T-helper 2 cell treated with Interferon-gamma antibody and Interleukin-4, amounts not matched to agents 5 μg/mL and 100 μg/mL, for 36 hours (primary cell): ENCODE measurements around the gene SPEF1.
"Not testable (repeated sequence)": the region's sequence is repeated elsewhere in the genome, so short reads cannot be mapped to it uniquely, and the experiment has no call there.

Experiments used
- DNase-seq: peaks from one replicate; pipeline ENCODE4 v3.0.0; 2021; ENCODE audit warnings: low spot score
- H3K27ac Mint-ChIP-seq: one replicate; pipeline ENCODE4 v1.8.0; 2021; ENCODE audit warnings: mild to moderate bottlenecking, mixed read lengths
- H3K27me3 Mint-ChIP-seq: one replicate; pipeline ENCODE4 v1.8.0; 2021; ENCODE audit warnings: low read depth, mixed read lengths
- H3K36me3 Mint-ChIP-seq: one replicate; pipeline ENCODE4 v1.8.0; 2021; ENCODE audit warnings: low read depth, mixed read lengths
- H3K4me1 Mint-ChIP-seq: one replicate; pipeline ENCODE4 v1.8.0; 2021; ENCODE audit warnings: low read depth, mixed read lengths
- H3K4me3 Mint-ChIP-seq: one replicate; pipeline ENCODE4 v1.8.0; 2022; ENCODE audit warnings: mild to moderate bottlenecking, moderate library complexity, mixed read lengths
- H3K9me3 Mint-ChIP-seq: one replicate; pipeline ENCODE4 v1.8.0; 2021; ENCODE audit warnings: mixed read lengths

The SPEF1 gene

DNA sequence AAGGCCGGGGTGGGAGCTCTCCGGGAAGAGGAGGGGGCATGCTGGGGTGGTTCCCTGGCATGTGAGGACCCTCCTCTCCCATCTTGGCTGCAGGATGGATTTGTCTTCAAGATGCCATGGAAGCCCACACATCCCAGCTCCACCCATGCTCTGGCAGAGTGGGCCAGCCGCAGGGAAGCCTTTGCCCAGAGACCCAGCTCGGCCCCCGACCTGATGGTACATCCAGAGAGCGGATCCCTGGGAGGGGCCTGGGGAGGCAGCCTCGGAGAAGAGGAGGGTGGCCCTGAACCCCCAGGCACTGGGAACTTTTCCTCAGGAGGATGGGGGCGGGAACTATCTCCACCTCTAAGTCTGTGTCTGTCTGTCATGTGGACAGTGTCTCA, 19.6 kb upstream of the SPEF1 start:
- DNase-seq: no peak
- no peaks in the 10 kb centered on the region for H3K9me3 Mint-ChIP-seq
- H3K36me3 Mint-ChIP-seq: peaks cover 88% of the 10 kb centered on the region
- no peak overlapping the region for H3K27ac Mint-ChIP-seq
- no peaks in the 10 kb centered on the region for H3K27me3 Mint-ChIP-seq
- peaks cover 51% of the 10 kb centered on the region for H3K4me1 Mint-ChIP-seq
- H3K4me3 Mint-ChIP-seq: no peak overlapping the region

DNA sequence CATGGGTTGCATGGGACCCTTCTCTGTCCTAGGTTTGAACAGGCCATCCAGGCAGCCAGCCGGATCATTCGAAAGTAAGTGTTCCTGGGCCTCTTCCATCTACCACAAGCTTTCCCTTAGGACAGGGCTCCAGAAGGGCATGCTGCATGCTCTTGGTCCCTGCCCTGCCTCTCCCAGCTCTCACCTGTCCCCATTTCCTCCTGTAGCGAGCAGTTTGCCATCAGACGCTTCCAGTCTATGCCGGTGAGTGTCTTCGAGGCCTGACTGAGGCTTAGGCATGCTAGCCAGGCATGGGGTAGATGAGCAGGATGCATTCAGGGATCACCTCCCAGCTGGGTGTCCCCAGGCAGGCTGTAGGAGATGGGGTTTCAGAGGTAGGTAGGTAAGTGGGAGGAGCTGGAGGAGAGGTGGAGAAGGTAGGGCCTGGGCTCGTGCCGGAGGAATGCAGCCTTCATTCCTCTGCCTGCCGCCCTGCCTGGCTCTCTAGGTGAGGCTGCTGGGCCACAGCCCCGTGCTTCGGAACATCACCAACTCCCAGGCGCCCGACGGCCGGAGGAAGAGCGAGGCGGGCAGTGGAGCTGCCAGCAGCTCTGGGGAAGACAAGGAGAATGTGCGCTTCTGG, 19.1 kb upstream of the SPEF1 start:
- Mint-ChIP-seq H3K4me1 (peaks cover 50% of the 10 kb centered on the region), H3K9me3 (no peaks in the 10 kb centered on the region), H3K4me3 (peak overlapping the region; percentile 46), H3K27ac (peak overlapping the region; percentile 90), H3K36me3 (peaks cover 87% of the 10 kb centered on the region), H3K27me3 (no peaks in the 10 kb centered on the region)
- DNase-seq: no peak

DNA sequence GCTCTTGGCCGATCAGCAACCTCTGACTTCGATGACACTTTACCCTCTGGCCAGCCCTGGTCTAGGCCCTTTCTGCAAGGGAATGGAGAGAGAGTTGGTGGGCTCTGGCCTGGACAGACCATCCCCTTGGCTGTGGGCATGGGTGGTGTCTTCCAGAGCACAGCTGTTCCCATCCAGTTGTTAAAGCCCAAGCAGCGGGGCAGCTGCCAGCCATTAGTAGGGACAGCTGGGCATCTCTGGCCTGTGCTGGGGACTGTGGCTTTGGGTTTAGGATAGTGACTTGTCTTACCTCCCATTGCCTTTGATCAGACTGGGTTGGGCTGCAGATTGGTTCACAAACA, 17.6 kb upstream of the SPEF1 start:
- DNase-seq: no peak
- Mint-ChIP-seq H3K27ac (peak overlapping the region; percentile 90), H3K36me3 (peaks cover 77% of the 10 kb centered on the region), H3K4me3 (peak overlapping the region; percentile 95), H3K4me1 (peaks cover 42% of the 10 kb centered on the region), H3K9me3 (no peaks in the 10 kb centered on the region), H3K27me3 (no peaks in the 10 kb centered on the region)

DNA sequence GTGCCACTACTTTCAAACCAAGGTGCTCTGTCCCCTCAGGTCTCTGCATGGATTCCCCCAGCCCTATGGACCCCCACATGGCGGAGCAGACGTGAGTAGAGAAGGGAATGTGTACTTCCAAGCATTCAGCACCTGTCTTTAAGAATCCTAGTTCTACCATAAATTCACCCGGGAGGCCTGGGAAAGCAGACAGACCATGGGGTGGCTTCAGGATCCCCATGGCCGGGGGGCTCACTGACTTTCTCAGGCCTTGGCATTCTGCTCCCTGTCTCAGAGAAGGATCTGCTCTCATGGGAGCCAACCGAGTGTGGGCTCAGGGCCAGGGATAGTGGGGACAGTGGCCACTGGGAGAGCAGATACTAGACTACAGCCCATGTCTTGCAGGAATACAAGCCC, 17.1 kb upstream of the SPEF1 start:
- no peaks in the 10 kb centered on the region for H3K9me3 Mint-ChIP-seq
- H3K4me3 Mint-ChIP-seq: peak overlapping the region; percentile 95
- H3K4me1 Mint-ChIP-seq: peaks cover 37% of the 10 kb centered on the region
- H3K36me3 Mint-ChIP-seq: peaks cover 72% of the 10 kb centered on the region
- H3K27me3 Mint-ChIP-seq: no peaks in the 10 kb centered on the region
- DNase-seq: no peak
- H3K27ac Mint-ChIP-seq: peak overlapping the region; percentile 90

DNA sequence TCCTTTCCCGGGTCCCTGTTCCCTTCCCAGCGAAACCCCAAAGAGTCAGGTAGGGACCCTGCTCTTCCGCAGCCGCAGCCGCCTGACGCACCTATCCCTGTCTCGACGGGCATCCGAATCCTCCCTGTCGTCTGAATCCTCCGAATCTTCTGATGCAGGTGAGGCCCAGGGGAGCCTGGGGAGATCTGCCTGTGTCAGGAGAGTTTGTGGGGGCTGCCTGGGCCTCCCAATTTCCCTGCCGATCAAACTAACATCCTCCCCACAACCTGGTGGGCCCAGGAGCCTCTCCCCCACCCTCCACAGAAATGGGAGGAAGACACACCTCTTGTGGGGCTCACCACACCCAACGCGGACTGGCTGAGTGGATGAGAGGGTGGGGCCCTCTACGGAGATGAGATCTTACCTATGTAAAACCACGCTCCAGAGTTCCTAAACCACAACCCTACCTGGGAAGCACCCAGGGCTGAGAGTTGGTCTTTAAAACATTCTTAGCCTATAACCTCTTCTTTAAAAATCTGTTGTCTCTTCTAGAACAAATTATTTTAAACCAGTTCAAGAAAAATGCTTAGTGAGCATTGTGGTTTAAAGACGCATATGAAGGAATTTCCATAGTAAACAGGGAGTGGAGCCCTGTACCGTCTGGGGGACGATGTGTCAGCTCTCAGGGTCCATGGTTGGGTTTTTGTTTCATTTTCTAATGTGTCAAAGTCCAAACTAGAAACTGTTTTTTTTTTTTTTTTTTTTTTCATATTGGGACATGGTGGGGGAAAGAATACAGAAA, 16.5 kb upstream of the SPEF1 start:
- Mint-ChIP-seq H3K27me3 (no peaks in the 10 kb centered on the region), H3K4me1 (peaks cover 35% of the 10 kb centered on the region), H3K9me3 (no peaks in the 10 kb centered on the region), H3K36me3 (peaks cover 66% of the 10 kb centered on the region), H3K4me3 (peak overlapping the region; percentile 95), H3K27ac (peak overlapping the region; percentile 90)
- peak; percentile 54 for DNase-seq

DNA sequence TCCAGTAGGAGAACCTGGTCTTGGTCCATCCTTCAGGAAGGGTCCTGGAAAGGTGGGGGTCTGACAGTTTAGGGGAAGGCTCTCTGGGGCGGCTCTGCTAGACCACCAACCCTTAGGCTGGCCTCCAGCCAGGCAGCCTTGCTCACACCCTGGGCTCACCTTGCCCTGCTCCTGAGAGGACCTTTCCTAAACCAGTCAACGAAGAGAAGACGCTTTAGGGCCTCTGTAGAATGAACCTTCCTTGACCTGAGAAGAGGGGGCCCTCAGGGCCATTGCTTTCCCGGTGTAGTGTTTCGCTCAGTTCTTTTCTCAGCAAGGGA, 15.9 kb upstream of the SPEF1 start:
- Mint-ChIP-seq H3K27me3 (no peaks in the 10 kb centered on the region), H3K4me3 (peak overlapping the region; percentile 95), H3K36me3 (peaks cover 61% of the 10 kb centered on the region), H3K9me3 (no peaks in the 10 kb centered on the region), H3K27ac (peak overlapping the region; percentile 90), H3K4me1 (peaks cover 30% of the 10 kb centered on the region)
- DNase-seq: no peak

DNA sequence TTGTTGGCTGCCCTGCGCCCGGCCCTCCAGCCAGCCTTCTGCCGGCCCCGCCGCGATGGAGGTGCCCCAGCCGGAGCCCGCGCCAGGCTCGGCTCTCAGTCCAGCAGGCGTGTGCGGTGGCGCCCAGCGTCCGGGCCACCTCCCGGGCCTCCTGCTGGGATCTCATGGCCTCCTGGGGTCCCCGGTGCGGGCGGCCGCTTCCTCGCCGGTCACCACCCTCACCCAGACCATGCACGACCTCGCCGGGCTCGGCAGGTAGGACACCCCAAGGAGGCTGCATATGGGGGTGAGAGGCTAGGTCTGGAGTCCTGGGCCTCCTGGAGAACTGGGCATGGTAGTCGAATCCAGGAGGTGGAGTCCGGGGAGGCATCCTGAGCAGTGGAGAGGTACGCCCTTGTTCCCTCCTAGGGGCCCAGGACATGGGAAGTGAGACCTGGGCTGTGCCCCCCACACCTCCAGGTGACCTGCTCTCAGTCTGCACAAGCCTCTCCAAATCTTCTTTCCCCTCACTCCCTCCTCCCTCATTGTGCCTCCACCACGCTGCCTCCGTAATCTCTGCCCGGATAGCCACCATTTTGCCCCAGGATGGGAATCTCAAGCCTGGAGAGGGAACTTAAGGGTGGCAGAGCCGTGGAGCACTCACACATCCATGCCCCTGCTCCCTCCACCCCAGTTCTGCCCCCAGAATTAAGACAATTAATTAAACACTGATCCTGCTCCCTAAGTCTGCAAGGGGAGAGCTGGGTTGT, 15.4 kb upstream of the SPEF1 start:
- peak overlapping the region; percentile 95 for H3K4me3 Mint-ChIP-seq
- no peaks in the 10 kb centered on the region for H3K27me3 Mint-ChIP-seq
- no peak for DNase-seq
- peaks cover 30% of the 10 kb centered on the region for H3K4me1 Mint-ChIP-seq
- H3K9me3 Mint-ChIP-seq: no peaks in the 10 kb centered on the region
- peak overlapping the region; percentile 90 for H3K27ac Mint-ChIP-seq
- peaks cover 56% of the 10 kb centered on the region for H3K36me3 Mint-ChIP-seq

DNA sequence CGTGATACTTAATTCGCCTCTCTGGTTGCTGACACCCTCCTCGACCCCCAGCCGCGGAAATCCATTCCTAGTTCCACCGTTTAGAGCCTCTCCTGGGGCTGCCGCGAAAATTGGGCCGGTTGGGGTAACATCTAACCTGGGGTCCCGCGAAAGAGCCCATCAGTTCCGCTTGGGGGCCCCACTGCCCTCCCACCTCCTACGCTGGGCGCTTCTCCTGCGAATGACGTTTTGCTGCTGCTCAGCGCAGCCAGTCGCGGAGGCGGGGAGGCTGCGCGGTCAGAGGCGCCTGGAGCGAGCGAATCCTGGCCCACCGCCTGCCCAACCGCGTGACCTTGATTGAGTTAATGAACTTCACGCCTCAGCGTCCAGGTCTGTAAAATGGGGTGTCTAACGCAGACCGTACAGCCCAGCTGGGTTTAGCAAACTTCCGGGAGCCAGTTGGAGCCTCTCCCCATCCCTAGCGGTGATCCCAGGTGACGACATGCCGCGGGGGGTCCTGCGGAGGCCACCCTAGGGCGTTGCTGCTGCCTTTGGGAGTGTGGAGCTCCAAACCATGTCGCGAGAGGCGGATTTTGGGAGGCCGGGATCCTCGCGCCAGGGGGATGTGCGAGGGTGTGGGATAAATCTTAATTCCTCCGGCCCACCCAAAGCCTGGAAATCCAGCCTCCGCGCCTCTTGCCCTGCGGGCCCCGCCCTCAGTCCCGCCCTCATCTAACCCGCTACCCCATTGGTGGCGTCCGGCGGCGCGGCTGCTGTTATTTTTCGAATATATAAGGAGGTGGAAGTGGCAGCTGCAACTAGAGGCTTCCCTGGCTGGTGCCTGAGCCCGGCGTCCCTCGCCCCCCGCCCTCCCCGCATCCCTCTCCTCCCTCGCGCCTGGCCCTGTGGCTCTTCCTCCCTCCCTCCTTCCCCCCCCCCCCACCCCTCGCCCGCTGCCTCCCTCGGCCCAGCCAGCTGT, 14.5 kb upstream of the SPEF1 start, which contains the start of gene CDC25B:
TSS of gene CDC25B (plus strand) at position 800 of the 958 bp plus-strand sequence. CDS start 222 bp downstream, outside the sequence.
- H3K9me3 Mint-ChIP-seq: no peaks in the 10 kb centered on the region
- H3K27ac Mint-ChIP-seq: peak within 1 kb of the TSS; percentile 94
- DNase-seq: peak; percentile 90
- H3K36me3 Mint-ChIP-seq: peaks cover 48% of the 10 kb centered on the region
- H3K4me3 Mint-ChIP-seq: peak within 1 kb of the TSS; percentile 95
- no peaks in the 10 kb centered on the region for H3K27me3 Mint-ChIP-seq
- H3K4me1 Mint-ChIP-seq: peaks cover 30% of the 10 kb centered on the region

DNA sequence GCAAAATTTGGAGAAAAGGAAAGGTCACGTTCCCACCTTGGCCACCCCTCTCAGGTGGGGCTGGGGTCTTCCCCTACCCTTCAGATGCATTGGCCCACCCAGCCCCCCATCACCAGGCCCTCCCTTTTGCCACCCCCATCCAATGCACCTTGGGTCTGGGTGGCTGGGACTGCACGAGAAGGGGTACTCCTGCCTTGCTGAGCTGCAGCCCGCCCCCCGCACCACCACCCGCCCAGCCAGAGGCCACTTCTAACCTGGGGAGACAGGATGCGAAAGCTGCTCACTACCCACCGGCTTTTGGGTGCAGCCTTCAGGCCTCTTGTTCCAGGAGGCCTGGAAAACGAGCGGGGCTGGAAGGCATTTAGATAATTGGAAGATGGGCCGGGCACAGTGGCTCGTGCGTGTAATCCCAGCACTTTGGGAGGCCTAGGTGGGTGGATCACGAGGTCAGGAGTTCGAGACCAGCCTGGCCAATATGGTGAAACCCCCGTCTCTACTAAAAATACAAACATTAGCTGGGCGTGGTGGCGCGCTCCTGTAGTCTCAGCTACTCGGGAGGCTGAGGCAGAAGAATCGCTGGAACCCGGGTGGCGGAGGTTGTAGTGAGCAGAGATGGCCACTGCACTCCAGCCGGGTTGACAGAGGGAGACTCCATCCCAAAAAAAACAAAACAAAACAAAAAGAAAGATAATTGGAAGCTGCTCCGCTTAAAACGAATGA, 13.6 kb upstream of the SPEF1 start:
- Mint-ChIP-seq H3K27ac (peak overlapping the region; percentile 94), H3K4me3 (peak overlapping the region; percentile 92), H3K36me3 (peaks cover 40% of the 10 kb centered on the region), H3K27me3 (no peaks in the 10 kb centered on the region), H3K9me3 (no peaks in the 10 kb centered on the region), H3K4me1 (peaks cover 25% of the 10 kb centered on the region)
- DNase-seq: no peak

DNA sequence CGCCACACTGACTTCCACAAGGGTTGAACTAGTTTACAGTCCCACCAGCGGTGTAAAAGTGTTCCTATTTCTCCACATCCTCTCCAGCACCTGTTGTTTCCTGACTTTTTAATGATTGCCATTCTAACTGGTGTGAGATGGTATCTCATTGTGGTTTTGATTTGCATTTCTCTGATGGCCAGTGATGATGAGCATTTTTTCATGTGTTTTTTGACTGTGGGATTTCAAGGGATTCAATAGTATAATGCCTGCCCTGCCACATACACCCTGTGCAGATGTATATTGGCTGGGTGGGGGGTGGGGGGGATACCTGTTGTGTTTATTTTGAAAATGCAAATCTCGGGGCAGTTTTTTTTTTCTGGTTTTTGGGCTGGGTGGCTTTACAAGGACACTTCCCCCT, 12.9 kb upstream of the SPEF1 start:
- not testable (repeated sequence) for H3K27ac Mint-ChIP-seq

DNA sequence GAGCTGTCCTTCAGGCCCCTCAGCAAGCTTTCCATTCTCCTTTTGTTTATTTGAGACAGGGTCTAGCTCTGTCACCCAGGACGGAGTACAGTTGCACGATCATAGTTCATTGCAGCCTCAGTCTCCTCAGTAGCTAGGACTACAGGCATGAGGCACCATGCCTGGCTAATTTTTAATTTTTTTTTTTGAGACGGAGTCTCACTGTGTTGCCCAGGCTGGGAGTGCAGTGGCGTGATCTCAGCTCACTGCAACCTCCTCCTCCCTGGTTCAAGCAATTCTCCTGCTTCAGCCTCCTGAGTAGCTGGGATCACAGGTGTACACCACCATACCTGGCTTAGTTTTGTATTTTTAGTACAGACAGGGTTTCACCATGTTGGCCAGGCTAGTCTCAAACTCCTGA, 8.0 kb upstream of the SPEF1 start:
- H3K27ac Mint-ChIP-seq, H3K36me3 Mint-ChIP-seq, H3K9me3 Mint-ChIP-seq, H3K27me3 Mint-ChIP-seq, DNase-seq: not testable (repeated sequence)
- Mint-ChIP-seq H3K4me3 (peak overlapping the region; percentile 65), H3K4me1 (peaks cover 20% of the 10 kb centered on the region)

More for the DNA sequence above, 12.9 kb upstream of the SPEF1 start:
- not testable (repeated sequence) for H3K27me3 Mint-ChIP-seq, DNase-seq, H3K4me3 Mint-ChIP-seq, H3K9me3 Mint-ChIP-seq
- H3K36me3 Mint-ChIP-seq: peaks cover 34% of the 10 kb centered on the region
- H3K4me1 Mint-ChIP-seq: peaks cover 21% of the 10 kb centered on the region

DNA sequence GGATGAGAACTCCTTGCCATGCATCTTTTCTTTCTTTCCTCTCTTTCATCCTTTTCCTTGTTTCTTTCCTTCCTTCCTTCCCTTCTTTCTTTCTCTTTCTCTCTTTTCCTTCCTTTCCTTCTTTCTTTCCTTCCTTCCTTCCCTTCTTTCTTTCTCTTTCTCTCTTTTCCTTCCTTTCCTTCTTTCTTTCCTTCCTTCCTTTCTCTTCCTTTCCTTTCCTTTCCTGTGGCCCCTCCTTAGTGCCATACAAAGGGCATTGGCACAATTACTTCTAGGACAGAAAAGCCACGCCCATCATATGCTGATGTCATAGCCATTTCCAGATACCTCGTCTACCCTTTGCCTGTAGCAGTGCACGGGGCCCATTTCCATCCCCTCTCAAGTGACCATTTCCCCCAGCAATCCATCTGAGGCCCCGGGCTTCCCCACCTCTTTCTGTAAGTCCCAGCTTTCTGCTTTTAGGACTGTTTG, 7.5 kb upstream of the SPEF1 start:
- no peak for DNase-seq
- Mint-ChIP-seq H3K27ac (peak overlapping the region; percentile 27), H3K36me3 (peaks cover 7% of the 10 kb centered on the region), H3K27me3 (no peaks in the 10 kb centered on the region), H3K9me3 (no peaks in the 10 kb centered on the region), H3K4me1 (peaks cover 21% of the 10 kb centered on the region), H3K4me3 (peak overlapping the region; percentile 65)
